MM.1S (cell line): ENCODE results near the gene CD52.

ENCODE experiments used
- DNase-seq: peaks from one replicate; pipeline ENCODE4 v3.0.0-alpha.2; 2015
- H2AFZ ChIP-seq: fragments of 300-600 bp; sonication (generic); 2 replicates; pipeline ENCODE4 v1.6.0; 2016; ENCODE audit warnings: antibody characterized with exemption, low read length
- H3F3A ChIP-seq: fragments of 300-600 bp; sonication (generic); 2 replicates; pipeline ENCODE4 v1.6.1; 2016; ENCODE audit warnings: mild to moderate bottlenecking, antibody characterized with exemption, low read length, moderate library complexity, mixed read lengths; ENCODE audit not compliant: insufficient read depth
- H3K27ac ChIP-seq: fragments of 300-600 bp; sonication (generic); 2 replicates; pipeline ENCODE4 v1.5.1; 2016; ENCODE audit warnings: mild to moderate bottlenecking, low read length
- H3K27me3 ChIP-seq: fragments of 300-600 bp; sonication (generic); replicated peaks from 2 replicates; pipeline ENCODE4 v1.6.0; 2016; ENCODE audit warnings: low read length; ENCODE audit not compliant: insufficient read depth
- H3K36me3 ChIP-seq: fragments of 300-600 bp; sonication (generic); replicated peaks from 2 replicates; pipeline ENCODE4 v1.6.1; 2016; ENCODE audit warnings: mild to moderate bottlenecking, low read length, mixed read lengths; ENCODE audit not compliant: insufficient read depth
- H3K4me1 ChIP-seq: fragments of 300-600 bp; sonication (generic); 2 replicates; pipeline ENCODE4 v1.6.1; 2016; ENCODE audit warnings: low read length, mixed read lengths
- H3K4me2 ChIP-seq: fragments of 300-600 bp; sonication (generic); 2 replicates; pipeline ENCODE4 v1.6.0; 2016; ENCODE audit warnings: low read depth, low read length
- H3K4me3 ChIP-seq: fragments of 300-600 bp; sonication (generic); 2 replicates; pipeline ENCODE4 v1.5.1; 2016; ENCODE audit warnings: low read length, mixed read lengths
- H3K79me2 ChIP-seq: fragments of 300-600 bp; sonication (generic); 2 replicates; pipeline ENCODE4 v1.6.1; 2016; ENCODE audit warnings: mixed run types, low read length, mixed read lengths
- H3K9ac ChIP-seq: fragments of 300-600 bp; sonication (generic); 2 replicates; pipeline ENCODE4 v1.6.1; 2016; ENCODE audit warnings: low read length, mixed read lengths
- H3K9me2 ChIP-seq: fragments of 300-600 bp; sonication (generic); replicated peaks from 2 replicates; pipeline ENCODE4 v1.6.1; 2016; ENCODE audit warnings: mild to moderate bottlenecking, low read length, mixed read lengths; ENCODE audit not compliant: insufficient read depth
- H3K9me3 ChIP-seq: fragments of 300-600 bp; sonication (generic); replicated peaks from 2 replicates; pipeline ENCODE4 v1.6.1; 2016; ENCODE audit warnings: mild to moderate bottlenecking, low read length, mixed read lengths; ENCODE audit not compliant: insufficient read depth
- H4K20me1 ChIP-seq: fragments of 300-600 bp; sonication (generic); 2 replicates; pipeline ENCODE4 v1.6.1; 2016; ENCODE audit warnings: mild to moderate bottlenecking, low read length, moderate library complexity, mixed read lengths; ENCODE audit not compliant: insufficient read depth
- EZH2 ChIP-seq: fragments of 300-600 bp; sonication (generic); optimal IDR thresholded peaks from 2 replicates; pipeline ENCODE3; 2017; ENCODE audit warnings: low read depth, mild to moderate bottlenecking, antibody characterized with exemption, low read length, mixed read lengths
- EZH2phosphoT487 ChIP-seq: fragments of 300-600 bp; sonication (generic); IDR thresholded peaks from 2 replicates; pipeline ENCODE4 v1.6.1; 2018; ENCODE audit warnings: antibody characterized with exemption, low read length
- TF ChIP-seq, protein P1 (sequence below): fragments of 300-600 bp; sonication (generic); IDR thresholded peaks from 2 replicates; pipeline ENCODE4 v1.5.1; 2016; ENCODE audit warnings: antibody characterized with exemption, low read length, mixed read lengths

The CD52 gene

DNA sequence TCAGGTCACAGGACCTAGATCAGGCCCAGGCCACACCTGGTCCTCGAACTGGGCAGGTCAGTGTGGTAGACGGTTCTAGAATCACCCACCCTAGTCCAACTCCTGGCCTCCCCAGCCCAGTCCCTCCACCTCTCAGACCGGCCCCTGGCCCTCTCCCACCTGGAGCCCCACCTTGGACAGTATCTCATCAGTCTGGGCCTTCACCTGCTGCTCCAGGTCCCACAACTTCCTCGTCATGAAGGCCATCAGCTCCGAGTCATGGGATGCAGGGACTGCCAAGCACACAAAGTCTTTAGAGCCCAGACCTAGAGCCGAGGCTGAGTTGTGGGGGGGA, 20.0 kb upstream of the CD52 start:
- TF ChIP-seq EZH2phosphoT487 (no peak), EZH2 (no peak)
- TF ChIP-seq, protein P1, sequence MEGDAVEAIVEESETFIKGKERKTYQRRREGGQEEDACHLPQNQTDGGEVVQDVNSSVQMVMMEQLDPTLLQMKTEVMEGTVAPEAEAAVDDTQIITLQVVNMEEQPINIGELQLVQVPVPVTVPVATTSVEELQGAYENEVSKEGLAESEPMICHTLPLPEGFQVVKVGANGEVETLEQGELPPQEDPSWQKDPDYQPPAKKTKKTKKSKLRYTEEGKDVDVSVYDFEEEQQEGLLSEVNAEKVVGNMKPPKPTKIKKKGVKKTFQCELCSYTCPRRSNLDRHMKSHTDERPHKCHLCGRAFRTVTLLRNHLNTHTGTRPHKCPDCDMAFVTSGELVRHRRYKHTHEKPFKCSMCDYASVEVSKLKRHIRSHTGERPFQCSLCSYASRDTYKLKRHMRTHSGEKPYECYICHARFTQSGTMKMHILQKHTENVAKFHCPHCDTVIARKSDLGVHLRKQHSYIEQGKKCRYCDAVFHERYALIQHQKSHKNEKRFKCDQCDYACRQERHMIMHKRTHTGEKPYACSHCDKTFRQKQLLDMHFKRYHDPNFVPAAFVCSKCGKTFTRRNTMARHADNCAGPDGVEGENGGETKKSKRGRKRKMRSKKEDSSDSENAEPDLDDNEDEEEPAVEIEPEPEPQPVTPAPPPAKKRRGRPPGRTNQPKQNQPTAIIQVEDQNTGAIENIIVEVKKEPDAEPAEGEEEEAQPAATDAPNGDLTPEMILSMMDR, result no peak
- no peak overlapping the region for H3K9ac ChIP-seq
- no peak overlapping the region for H3K27ac ChIP-seq
- no peaks in the 10 kb centered on the region for H3K79me2 ChIP-seq
- DNase-seq, result no peak
- no peak overlapping the region for H3K4me3 ChIP-seq
- no peaks in the 10 kb centered on the region for H3K4me1 ChIP-seq
- H2AFZ ChIP-seq, result no peak overlapping the region
- H3K9me3 ChIP-seq, result no peaks in the 10 kb centered on the region
- H3F3A ChIP-seq, result no peaks in the 10 kb centered on the region
- H4K20me1 ChIP-seq, result no peaks in the 10 kb centered on the region
- no peak overlapping the region for H3K4me2 ChIP-seq
- H3K9me2 ChIP-seq, result no peaks in the 10 kb centered on the region
- no peaks in the 10 kb centered on the region for H3K36me3 ChIP-seq
- no peaks in the 10 kb centered on the region for H3K27me3 ChIP-seq

DNA sequence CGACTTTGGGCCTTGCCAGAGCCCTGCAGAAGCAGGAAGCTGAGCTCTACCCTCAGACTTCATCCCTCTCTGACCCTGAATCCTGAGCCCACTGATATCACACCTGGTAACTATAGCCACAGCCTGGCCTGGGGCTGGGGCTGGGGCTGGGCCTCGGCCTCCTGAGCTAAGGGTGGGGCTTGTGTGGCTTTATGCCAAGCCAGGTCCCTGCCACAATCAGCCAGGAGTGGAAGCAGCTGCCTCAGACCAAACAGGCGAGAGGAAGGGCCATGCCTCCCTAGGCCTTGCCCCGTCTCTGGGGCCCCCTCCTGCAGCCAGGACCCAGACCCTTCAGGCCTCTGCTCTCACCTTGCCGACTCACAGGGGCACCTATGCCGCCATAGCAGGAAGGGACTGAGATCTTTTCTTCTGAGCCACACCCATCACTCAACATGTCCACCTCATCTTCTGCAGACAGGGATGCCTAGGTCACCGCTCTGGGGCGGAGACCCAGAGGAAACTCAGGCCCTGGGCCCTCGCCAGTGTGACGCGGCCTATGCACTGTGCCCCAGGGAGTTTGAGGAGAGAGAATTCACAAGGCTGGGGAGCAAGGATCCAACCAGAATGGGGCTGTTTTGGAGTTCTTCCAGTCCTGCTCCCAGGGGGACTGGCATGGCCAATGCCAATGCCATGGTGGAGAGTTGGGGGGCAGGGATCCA, 17.0 kb upstream of the CD52 start:
- no peak overlapping the region for H2AFZ ChIP-seq
- no peaks in the 10 kb centered on the region for H3K9me3 ChIP-seq
- no peak overlapping the region for H3K4me2 ChIP-seq
- H3K4me3 ChIP-seq, result no peak overlapping the region
- no peak overlapping the region for H3K9ac ChIP-seq
- H3K36me3 ChIP-seq, result no peaks in the 10 kb centered on the region
- no peak for TF ChIP-seq EZH2
- TF ChIP-seq, protein P1, result no peak
- no peak for TF ChIP-seq EZH2phosphoT487
- H3K27ac ChIP-seq, result no peak overlapping the region
- peaks cover 5% of the 10 kb centered on the region for H3K79me2 ChIP-seq
- H3F3A ChIP-seq, result no peaks in the 10 kb centered on the region
- no peak for DNase-seq
- no peaks in the 10 kb centered on the region for H3K9me2 ChIP-seq
- no peaks in the 10 kb centered on the region for H4K20me1 ChIP-seq
- H3K27me3 ChIP-seq, result no peaks in the 10 kb centered on the region
- H3K4me1 ChIP-seq, result peaks cover 6% of the 10 kb centered on the region

DNA sequence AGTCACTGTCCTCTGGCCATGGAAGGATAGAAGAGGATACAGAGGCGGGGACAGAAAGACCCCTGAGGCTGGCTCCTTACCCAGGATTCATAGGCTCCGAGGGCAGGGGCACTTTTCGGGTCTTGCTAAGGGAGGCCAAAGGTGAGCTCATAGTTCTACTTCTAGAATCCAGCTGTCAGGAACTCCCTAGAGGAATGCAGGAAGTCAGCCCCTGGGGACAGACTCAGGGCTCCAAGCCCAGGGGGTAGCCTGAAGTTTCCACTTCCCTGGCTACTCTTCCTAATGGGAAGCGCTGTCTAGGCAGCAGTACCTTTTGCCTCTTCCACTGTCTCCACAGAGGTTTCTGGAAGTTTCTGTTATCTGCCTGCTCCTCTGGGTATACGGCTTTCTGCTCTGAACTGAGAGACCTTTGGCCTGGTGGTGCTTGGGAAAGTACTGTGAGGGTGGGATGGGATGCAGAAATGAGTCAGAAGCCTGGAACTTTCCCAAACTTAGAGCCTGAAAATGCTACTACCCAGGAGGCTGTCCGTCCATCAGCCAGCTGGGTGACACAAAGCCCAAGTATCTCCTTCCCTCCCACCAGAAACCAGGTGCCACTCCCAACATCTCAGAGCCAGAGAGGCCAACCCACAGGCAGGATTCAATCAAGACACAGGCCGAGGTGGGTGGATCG, 14.9 kb upstream of the CD52 start:
- peaks cover 11% of the 10 kb centered on the region for H3K79me2 ChIP-seq
- no peaks in the 10 kb centered on the region for H3K9me3 ChIP-seq
- no peak overlapping the region for H2AFZ ChIP-seq
- H3K4me1 ChIP-seq, result peaks cover 12% of the 10 kb centered on the region
- H3K27me3 ChIP-seq, result no peaks in the 10 kb centered on the region
- peaks cover 10% of the 10 kb centered on the region for H3F3A ChIP-seq
- no peaks in the 10 kb centered on the region for H3K9me2 ChIP-seq
- no peak for DNase-seq
- H3K36me3 ChIP-seq, result no peaks in the 10 kb centered on the region
- H3K4me3 ChIP-seq, result no peak overlapping the region
- TF ChIP-seq, protein P1, result no peak
- TF ChIP-seq EZH2 (no peak), EZH2phosphoT487 (no peak)
- no peak overlapping the region for H3K9ac ChIP-seq
- no peak overlapping the region for H3K4me2 ChIP-seq
- no peaks in the 10 kb centered on the region for H4K20me1 ChIP-seq
- no peak overlapping the region for H3K27ac ChIP-seq
